ENCODE measurements around the gene ANKRD16.

GRCh38 chr10:5910323-5911100, 20.8 kb upstream of the ANKRD16 start:
- TF ChIP-seq CTCF (IDR thresholded peaks at IDR 0.05) (no peak), POLR2A (IDR thresholded peaks at IDR 0.05) (no peak)
